Adrenal gland (tissue), 12 donors: Measurements from ENCODE around the gene PURB. TPM values are rescaled to one million over a fixed set of nuclear protein-coding genes. Genes with fewer than 3 reads are reported as not detected.

Experiments
- DNase-seq, 7 donors: peaks; one replicate each; pipeline ENCODE4 v3.0.0-alpha.2; 2019 to 2020
- H3K27ac ChIP-seq, 5 donors: fragments of 200-600 bp; sonication (generic) in 4 of 5; 1 replicate in 3 of 5; 2 replicates in 2 of 5; pipeline versions ENCODE4 v1.5.1 to v1.8.0; 2016 to 2020; ENCODE audit warnings: mild to moderate bottlenecking in 1 of 5
- H3K27me3 ChIP-seq: fragments of 200-600 bp; 2 replicates; pipeline ENCODE4 v1.8.0; 2021
- H3K36me3 ChIP-seq, 2 donors: fragments of 200-600 bp; replicated peaks in 1 of 2; 1 replicate in 1 of 2; 2 replicates in 1 of 2; pipeline versions ENCODE4 v1.5.1 to v1.8.0; 2018 to 2022
- H3K4me1 ChIP-seq, 2 donors: fragments of 200-600 bp; replicated peaks in 1 of 2; 1 replicate in 1 of 2; 2 replicates in 1 of 2; pipeline versions ENCODE4 v1.5.1 to v1.8.0; 2018 to 2021
- H3K4me3 ChIP-seq, 4 donors: fragments of 200-600 bp; sonication (generic) in 3 of 4; one replicate each; pipeline ENCODE4 v1.5.1; 2016 to 2018
- H3K9me3 ChIP-seq, 3 donors: fragments of 200-600 bp; sonication (generic) in 1 of 3; replicated peaks in 1 of 3; 1 replicate in 2 of 3; 2 replicates in 1 of 3; pipeline versions ENCODE4 v1.5.1 to v1.8.0; 2016 to 2021
- CTCF ChIP-seq, 6 experiments: fragments of 450-650 bp in 4 of 6; fragments of 200-600 bp in 2 of 6; sonication (generic) in 1 of 6; IDR thresholded peaks; 1 replicate in 5 of 6; 2 replicates in 1 of 6; pipeline versions ENCODE4 v1.5.1 to v1.8.0; 2016 to 2021; ENCODE audit warnings: antibody characterized with exemption in 6 of 6, mild to moderate bottlenecking in 2 of 6, moderate library complexity in 1 of 6
- POLR2A ChIP-seq, 2 donors: fragments of 450-650 bp; IDR thresholded peaks; one replicate each; pipeline ENCODE4 v1.6.1; 2017; ENCODE audit warnings: antibody characterized with exemption in 2 of 2, mild to moderate bottlenecking in 2 of 2, moderate library complexity in 1 of 2
- WGBS, 4 donors: extraction: QIAGEN DNeasy Blood & Tissue Kit in 2 of 4; methylation state at CpG; one replicate each; pipeline versions ENCODE4 v1.1.5 to v1.1.7; 2013 to 2017; 5-methylcytosine and 5-hydroxymethylcytosine counted together
- intact Hi-C, 2 donors: fragments of 100-400 bp; cut with DNase I; formaldehyde crosslinking; loops; one replicate each; pipeline versions ENCODE4 v1.14.1 to v1.15.0; 2022 to 2023
- polyA plus RNA-seq, 3 donors: library from polyadenylated mRNA; stranded (reverse); fragments of 200-250 nt in 2 of 3; fragments of 350-450 nt in 1 of 3; fragmentation: Illumina TruSeq in 1 of 3; extraction: RNeasy Lipid Tissue Mini Kit (QIAGEN cat#74804) in 1 of 3; gene quantifications; one replicate each; pipeline ENCODE4 v1.2.3, GENCODE V29; 2013 to 2014
- total RNA-seq, 9 donors: library from RNA; depleted of rRNA in 4 of 9; stranded (reverse); fragments of >200 nt in 4 of 9; fragments of 120-200 nt in 1 of 9; fragmentation: NEBNext Ultra II Directional in 1 of 9; extraction: Animal tissue kit (Norgen Biotek cat#: 25700) in 1 of 9; gene quantifications; one replicate each; pipeline versions ENCODE4 v1.1.0 to v1.2.4, GENCODE V29; 2013 to 2023
- donor health status: healthy with polysubstance abuse.
- donor health status: Bipolar disorder and iron deficiency.
- donor health status: DM: yes; HTN: yes; CAD: no.
- donor health status: DM: no; HTN: no; CAD: no.
- donor health status: DM: no; HTN: no; CAD: no.
- donor health status: DM: yes; HTN: yes; CAD: no.

PURB gene
- total and polyA plus RNA-seq, 12 donors, result 4.6 to 23.3 (median 14.5) TPM

DNA sequence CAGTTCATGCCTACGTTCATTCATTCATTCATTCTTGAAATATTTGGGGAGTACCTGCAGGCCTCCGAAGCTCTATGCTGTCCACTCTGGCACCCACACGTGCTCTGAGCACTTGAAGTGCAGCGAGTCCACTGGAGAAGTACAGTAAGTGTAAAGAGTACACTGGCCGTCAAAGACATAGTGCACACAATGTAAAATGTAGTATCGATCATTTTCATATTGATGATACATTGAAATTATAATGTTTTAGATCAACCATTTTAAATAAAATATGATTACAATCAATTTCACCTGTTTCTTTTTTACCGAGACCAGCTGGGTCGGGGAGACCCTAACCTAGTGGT is 37.0 kb upstream of the PURB start:
- WGBS, 4 donors, result 55 to 63% (median 59%) methylated on average over 8 of the region's 8 CpGs
- no peak for DNase-seq
- intact Hi-C loops, result loop anchor here (2.0 to 5.0 kb wide), 3 partner anchors 65 to 335 kb away; no protein-coding TSS in a partner anchor
- H3K27ac ChIP-seq, result no peak overlapping the region
- peak in 2 of 6 experiments; percentile 7 to 10 for TF ChIP-seq CTCF (IDR thresholded peaks at IDR 0.05)
- TF ChIP-seq POLR2A (IDR thresholded peaks at IDR 0.05), result no peak
- H3K36me3 ChIP-seq, result no peaks in the 10 kb centered on the region
- no peak overlapping the region for H3K4me3 ChIP-seq
- no peaks in the 10 kb centered on the region for H3K9me3 ChIP-seq
- no peaks in the 10 kb centered on the region for H3K4me1 ChIP-seq
- H3K27me3 ChIP-seq, result no peaks in the 10 kb centered on the region

- WGBS, 4 donors, result 36 to 68% (median 46%) methylated on average over 6 to 14 of the region's 14 CpGs
- peak; percentile 76 to 97 (median 86) for TF ChIP-seq CTCF (IDR thresholded peaks at IDR 0.05)
- no peak for TF ChIP-seq POLR2A (IDR thresholded peaks at IDR 0.05)
Measured at GRCh38 chr7:44921607-44922350, 36.4 kb upstream of the PURB start.

GRCh38 chr7:44920119-44920518 is 34.8 kb upstream of the PURB start:
- Histone ChIP-seq H3K27me3 (no peaks in the 10 kb centered on the region), H3K4me1 (no peaks in the 10 kb centered on the region), H3K36me3 (no peaks in the 10 kb centered on the region), H3K4me3 (no peak overlapping the region), H3K9me3 (no peaks in the 10 kb centered on the region), H3K27ac (no peak overlapping the region)
- TF ChIP-seq CTCF (IDR thresholded peaks at IDR 0.05) (no peak), POLR2A (IDR thresholded peaks at IDR 0.05) (no peak)
- DNase-seq, result no peak
- 68 to 84% (median 81%) methylated on average over 3 of the region's 3 CpGs for WGBS, 4 donors
- intact Hi-C loops, result loop anchor here (5.0 kb wide), 2 partner anchors 63 to 333 kb away; no protein-coding TSS in a partner anchor

More at GRCh38 chr7:44921607-44922350, 36.4 kb upstream of the PURB start:
- Histone ChIP-seq H3K4me3 (no peak overlapping the region), H3K4me1 (no peaks in the 10 kb centered on the region), H3K27me3 (no peaks in the 10 kb centered on the region), H3K27ac (no peak overlapping the region), H3K9me3 (no peaks in the 10 kb centered on the region), H3K36me3 (no peaks in the 10 kb centered on the region)
- intact Hi-C loops, result loop anchor here (2.0 to 5.0 kb wide), 3 partner anchors 64 to 334 kb away; no protein-coding TSS in a partner anchor
- peak; percentile 87 to 96 (median 94) for DNase-seq

DNA sequence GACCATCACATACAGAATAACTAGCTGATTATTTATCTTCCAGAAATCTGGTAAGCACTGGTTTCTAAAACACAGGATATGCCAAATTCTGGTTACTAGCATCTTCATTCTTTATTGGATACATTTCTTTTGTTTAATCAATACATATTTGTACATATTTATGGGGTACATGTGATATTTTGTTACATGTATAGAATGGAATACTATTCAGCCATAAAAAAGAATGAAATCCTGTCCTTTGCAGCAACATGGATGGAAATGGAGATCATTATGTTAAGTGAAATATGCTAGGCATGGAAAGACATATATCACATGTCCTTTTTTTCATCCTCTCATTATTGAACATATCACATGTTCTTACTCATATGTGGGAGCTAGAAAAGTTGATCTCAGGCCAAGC is 32.7 kb upstream of the PURB start:
- intact Hi-C loops, result no loop called here
- no peak for DNase-seq
- Histone ChIP-seq H3K9me3 (no peaks in the 10 kb centered on the region), H3K27ac (no peak overlapping the region), H3K4me1 (no peaks in the 10 kb centered on the region), H3K36me3 (no peaks in the 10 kb centered on the region), H3K4me3 (no peak overlapping the region), H3K27me3 (no peaks in the 10 kb centered on the region)
- TF ChIP-seq CTCF (IDR thresholded peaks at IDR 0.05) (no peak), POLR2A (IDR thresholded peaks at IDR 0.05) (no peak)
